Right lobe of liver (tissue), 4 donors: ENCODE results near the gene GNB1L.

Experiments used
- POLR2A ChIP-seq: fragments of 450-650 bp; IDR thresholded peaks from one replicate; pipeline ENCODE4 v1.6.1; 2017; ENCODE audit warnings: antibody characterized with exemption, mild to moderate bottlenecking
- TF ChIP-seq, protein P1 (sequence below), 4 donors: fragments of 200-600 bp in 3 of 4; fragments of 450-650 bp in 1 of 4; IDR thresholded peaks; one replicate each; pipeline versions ENCODE4 v1.5.1 to v1.8.0; 2016 to 2022; ENCODE audit warnings: antibody characterized with exemption in 4 of 4, mild to moderate bottlenecking in 2 of 4
- donor health status: DM: no; HTN: no; CAD: no.
- donor health status: DM: no; HTN: no; CAD: no.
- donor health status: DM: no; HTN: yes; CAD: no.

- TF ChIP-seq, protein P1, sequence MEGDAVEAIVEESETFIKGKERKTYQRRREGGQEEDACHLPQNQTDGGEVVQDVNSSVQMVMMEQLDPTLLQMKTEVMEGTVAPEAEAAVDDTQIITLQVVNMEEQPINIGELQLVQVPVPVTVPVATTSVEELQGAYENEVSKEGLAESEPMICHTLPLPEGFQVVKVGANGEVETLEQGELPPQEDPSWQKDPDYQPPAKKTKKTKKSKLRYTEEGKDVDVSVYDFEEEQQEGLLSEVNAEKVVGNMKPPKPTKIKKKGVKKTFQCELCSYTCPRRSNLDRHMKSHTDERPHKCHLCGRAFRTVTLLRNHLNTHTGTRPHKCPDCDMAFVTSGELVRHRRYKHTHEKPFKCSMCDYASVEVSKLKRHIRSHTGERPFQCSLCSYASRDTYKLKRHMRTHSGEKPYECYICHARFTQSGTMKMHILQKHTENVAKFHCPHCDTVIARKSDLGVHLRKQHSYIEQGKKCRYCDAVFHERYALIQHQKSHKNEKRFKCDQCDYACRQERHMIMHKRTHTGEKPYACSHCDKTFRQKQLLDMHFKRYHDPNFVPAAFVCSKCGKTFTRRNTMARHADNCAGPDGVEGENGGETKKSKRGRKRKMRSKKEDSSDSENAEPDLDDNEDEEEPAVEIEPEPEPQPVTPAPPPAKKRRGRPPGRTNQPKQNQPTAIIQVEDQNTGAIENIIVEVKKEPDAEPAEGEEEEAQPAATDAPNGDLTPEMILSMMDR (IDR thresholded peaks at IDR 0.05): no peak
- TF ChIP-seq POLR2A: no peak
These were observed 7.4 kb downstream of the GNB1L start for GRCh38 chr22:19847345-19847632.
